ENCODE results near the gene EFCAB14.
"Not testable (repeated sequence)": the region's sequence is repeated elsewhere in the genome, so short reads cannot be mapped to it uniquely, and the experiment has no call there.

Gene EFCAB14

GRCh38 chr1:46757956-46758528 is 39.1 kb upstream of the EFCAB14 start:
- H3K27ac ChIP-seq, result peak overlapping the region; percentile 74
- TF ChIP-seq, protein P1, sequence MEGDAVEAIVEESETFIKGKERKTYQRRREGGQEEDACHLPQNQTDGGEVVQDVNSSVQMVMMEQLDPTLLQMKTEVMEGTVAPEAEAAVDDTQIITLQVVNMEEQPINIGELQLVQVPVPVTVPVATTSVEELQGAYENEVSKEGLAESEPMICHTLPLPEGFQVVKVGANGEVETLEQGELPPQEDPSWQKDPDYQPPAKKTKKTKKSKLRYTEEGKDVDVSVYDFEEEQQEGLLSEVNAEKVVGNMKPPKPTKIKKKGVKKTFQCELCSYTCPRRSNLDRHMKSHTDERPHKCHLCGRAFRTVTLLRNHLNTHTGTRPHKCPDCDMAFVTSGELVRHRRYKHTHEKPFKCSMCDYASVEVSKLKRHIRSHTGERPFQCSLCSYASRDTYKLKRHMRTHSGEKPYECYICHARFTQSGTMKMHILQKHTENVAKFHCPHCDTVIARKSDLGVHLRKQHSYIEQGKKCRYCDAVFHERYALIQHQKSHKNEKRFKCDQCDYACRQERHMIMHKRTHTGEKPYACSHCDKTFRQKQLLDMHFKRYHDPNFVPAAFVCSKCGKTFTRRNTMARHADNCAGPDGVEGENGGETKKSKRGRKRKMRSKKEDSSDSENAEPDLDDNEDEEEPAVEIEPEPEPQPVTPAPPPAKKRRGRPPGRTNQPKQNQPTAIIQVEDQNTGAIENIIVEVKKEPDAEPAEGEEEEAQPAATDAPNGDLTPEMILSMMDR (conservative IDR thresholded peaks at IDR 0.05), result no peak
- no peak for TF ChIP-seq ZFX (IDR thresholded peaks at IDR 0.05)

GRCh38 chr1:46757247-46757955 is 38.5 kb upstream of the EFCAB14 start:
- TF ChIP-seq ZFX (IDR thresholded peaks at IDR 0.05), result no peak
- TF ChIP-seq, protein P1 (conservative IDR thresholded peaks at IDR 0.05), result no peak

GRCh38 chr1:46755121-46755520 is 36.2 kb upstream of the EFCAB14 start:
- TF ChIP-seq ZFX (IDR thresholded peaks at IDR 0.05), result no peak
- TF ChIP-seq, protein P1 (conservative IDR thresholded peaks at IDR 0.05), result no peak
- H3K27ac ChIP-seq, result no peak overlapping the region

More at GRCh38 chr1:46757247-46757955, 38.5 kb upstream of the EFCAB14 start:
- peak overlapping the region; percentile 74 for H3K27ac ChIP-seq

DNA sequence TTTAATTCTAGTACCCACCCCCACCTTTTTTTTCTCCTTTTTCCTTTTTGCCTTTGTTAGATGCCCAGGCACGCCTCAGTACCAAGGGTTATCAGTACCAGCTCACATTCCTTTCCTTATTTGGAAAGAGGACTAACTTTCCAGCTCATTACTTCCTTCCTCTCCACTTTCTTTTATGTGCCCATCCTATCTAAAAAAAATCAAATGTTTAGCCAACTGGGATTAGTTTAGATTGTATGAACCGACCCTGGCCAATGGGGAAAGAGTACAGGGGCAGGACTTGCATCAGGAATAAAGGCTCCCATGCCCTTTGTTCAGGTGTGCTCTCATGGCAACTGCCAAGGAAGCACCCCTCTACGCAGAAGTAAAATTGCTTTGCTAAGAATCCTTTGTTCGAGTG is 35.8 kb upstream of the EFCAB14 start:
- not testable (repeated sequence) for H3K27ac ChIP-seq

- no peak overlapping the region for H3K27ac ChIP-seq
- TF ChIP-seq, protein P1 (conservative IDR thresholded peaks at IDR 0.05), result no peak
- TF ChIP-seq ZFX (IDR thresholded peaks at IDR 0.05), result no peak
Measured at GRCh38 chr1:46753985-46754384, 35.1 kb upstream of the EFCAB14 start.

DNA sequence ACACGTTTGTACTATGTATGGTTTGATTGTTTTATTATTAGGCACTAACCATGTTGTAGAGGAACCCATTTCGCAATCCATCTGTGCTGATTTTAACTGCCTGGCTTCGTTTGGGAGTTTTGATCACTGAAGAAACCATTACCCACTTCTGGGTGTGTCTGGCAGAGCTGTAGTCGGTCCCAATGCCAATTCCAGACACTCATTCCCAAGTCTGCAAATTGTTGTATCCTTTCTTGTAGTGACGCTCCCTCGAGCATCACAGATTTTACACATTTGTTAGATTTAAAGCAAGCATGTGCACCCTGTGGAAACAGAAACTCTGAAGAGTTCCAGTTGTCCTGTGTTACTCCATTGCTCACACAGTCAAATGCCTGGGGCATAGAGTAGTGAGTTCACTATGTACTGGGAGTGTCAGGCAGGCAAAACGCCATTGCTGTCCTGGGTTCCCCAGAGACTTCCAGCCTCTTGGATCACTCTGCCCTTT is 31.0 kb upstream of the EFCAB14 start:
- no peak overlapping the region for H3K27ac ChIP-seq
- TF ChIP-seq, protein P1 (conservative IDR thresholded peaks at IDR 0.05), result no peak
- TF ChIP-seq ZFX (IDR thresholded peaks at IDR 0.05), result no peak

- no peak for TF ChIP-seq ZFX (IDR thresholded peaks at IDR 0.05)
- TF ChIP-seq, protein P1 (conservative IDR thresholded peaks at IDR 0.05), result no peak
- no peak overlapping the region for H3K27ac ChIP-seq
Measured at GRCh38 chr1:46749404-46749803, 30.5 kb upstream of the EFCAB14 start.
